Loucy (cell line): ENCODE results near the gene TET2.

Experiments
- H2AFZ ChIP-seq: fragments of 200-600 bp; sonication (generic); 2 replicates; pipeline ENCODE4 v1.6.0; 2016; ENCODE audit warnings: antibody characterized with exemption, mild to moderate bottlenecking, low read length, moderate library complexity
- H3F3A ChIP-seq: fragments of 200-600 bp; 2 replicates; pipeline ENCODE4 v1.6.0; 2016; ENCODE audit warnings: antibody characterized with exemption, low read depth, mild to moderate bottlenecking
- H3K27me3 ChIP-seq: fragments of 200-600 bp; sonication (generic); 2 replicates; pipeline ENCODE4 v1.6.1; 2014; ENCODE audit warnings: low read length, mild to moderate bottlenecking; ENCODE audit not compliant: insufficient read depth, poor library complexity, severe bottlenecking
- H3K36me3 ChIP-seq: fragments of 200-600 bp; sonication (generic); 2 replicates; pipeline ENCODE4 v1.6.1; 2016; ENCODE audit warnings: low read length; ENCODE audit not compliant: insufficient read depth
- H3K4me1 ChIP-seq: fragments of 200-600 bp; sonication (generic); 2 replicates; pipeline ENCODE4 v1.5.1; 2014; ENCODE audit warnings: low read length, mild to moderate bottlenecking; ENCODE audit not compliant: insufficient read depth, poor library complexity, severe bottlenecking
- H3K4me2 ChIP-seq: fragments of 200-600 bp; sonication (generic); 2 replicates; pipeline ENCODE4 v1.6.0; 2014; ENCODE audit warnings: antibody characterized with exemption, low read length, low read depth, mild to moderate bottlenecking; ENCODE audit not compliant: poor library complexity, severe bottlenecking
- H3K4me3 ChIP-seq: fragments of 200-600 bp; sonication (generic); 2 replicates; pipeline ENCODE4 v1.5.1; 2014; ENCODE audit warnings: low read length, mild to moderate bottlenecking, mixed read lengths; ENCODE audit not compliant: poor library complexity, severe bottlenecking
- H3K79me2 ChIP-seq: fragments of 200-600 bp; sonication (generic); 2 replicates; pipeline ENCODE4 v1.6.1; 2014; ENCODE audit warnings: low read length; ENCODE audit not compliant: insufficient read depth
- H3K9ac ChIP-seq: fragments of 200-600 bp; sonication (generic); 2 replicates; pipeline ENCODE4 v1.6.0; 2014; ENCODE audit warnings: mild to moderate bottlenecking, low read depth, low read length, moderate library complexity; ENCODE audit not compliant: poor library complexity, severe bottlenecking
- H3K9me2 ChIP-seq: fragments of 200-600 bp; sonication (generic); replicated peaks from 2 replicates; pipeline ENCODE4 v1.6.1; 2016; ENCODE audit warnings: low read depth, low read length, mixed read lengths
- H3K9me3 ChIP-seq: fragments of 200-600 bp; sonication (generic); 2 replicates; pipeline ENCODE4 v1.6.1; 2014; ENCODE audit warnings: mild to moderate bottlenecking, antibody characterized with exemption, low read length, low read depth; ENCODE audit not compliant: insufficient read depth
- H4K20me1 ChIP-seq: fragments of 200-600 bp; sonication (generic); 2 replicates; pipeline ENCODE4 v1.6.0; 2014; ENCODE audit warnings: antibody characterized with exemption, low read length, mild to moderate bottlenecking; ENCODE audit not compliant: insufficient read depth, poor library complexity, severe bottlenecking
- EZH2phosphoT487 ChIP-seq: fragments of 200-600 bp; IDR thresholded peaks from 2 replicates; pipeline ENCODE4 v1.6.1; 2018; ENCODE audit warnings: antibody characterized with exemption, mild to moderate bottlenecking, moderate library complexity, borderline replicate concordance
- TF ChIP-seq, protein P1 (sequence below): fragments of 200-600 bp; sonication (generic); conservative IDR thresholded peaks from 2 replicates; pipeline ENCODE4 v1.5.1; 2014; ENCODE audit warnings: mild to moderate bottlenecking, antibody characterized with exemption, low read length

TET2 gene

DNA sequence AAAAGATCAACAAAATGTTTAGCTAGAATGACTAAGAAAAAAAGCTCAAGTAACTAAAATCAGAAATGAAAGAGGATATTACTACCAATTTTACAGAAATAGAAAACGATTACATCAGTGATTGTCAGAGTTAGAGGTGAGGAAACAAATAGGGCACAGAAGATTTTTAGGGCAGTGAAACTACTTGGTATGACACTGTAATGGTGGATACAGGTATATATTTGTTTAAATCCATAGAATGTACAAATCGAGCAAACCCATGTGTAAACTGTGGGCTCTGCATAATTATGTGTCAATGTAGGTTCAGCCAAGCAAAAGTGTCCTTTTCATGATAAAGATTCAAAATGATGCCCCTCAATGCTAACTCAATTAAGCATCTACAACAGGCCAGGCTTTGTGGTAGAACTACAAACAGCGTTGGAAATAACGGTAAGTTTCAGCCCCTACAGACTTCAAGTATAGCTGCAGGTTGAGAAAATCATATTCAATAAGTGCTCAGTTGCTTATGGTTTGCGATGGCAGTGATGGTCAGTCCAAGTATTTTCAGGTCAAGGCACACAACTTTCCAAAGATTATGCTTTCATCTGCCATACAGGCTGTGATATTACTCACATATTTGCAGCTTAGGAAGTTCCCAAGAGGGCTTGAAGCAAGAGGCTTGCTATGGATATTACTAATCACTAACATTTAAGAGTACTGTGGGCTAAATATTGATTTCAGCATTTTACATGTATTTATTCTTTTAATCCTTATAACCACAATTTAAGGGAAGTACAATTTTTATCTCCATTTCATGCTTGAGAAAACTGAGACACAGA lies 158.6 kb downstream of the TET2 start:
- no peak overlapping the region for H3K4me2 ChIP-seq
- no peak for TF ChIP-seq EZH2phosphoT487
- TF ChIP-seq, protein P1, sequence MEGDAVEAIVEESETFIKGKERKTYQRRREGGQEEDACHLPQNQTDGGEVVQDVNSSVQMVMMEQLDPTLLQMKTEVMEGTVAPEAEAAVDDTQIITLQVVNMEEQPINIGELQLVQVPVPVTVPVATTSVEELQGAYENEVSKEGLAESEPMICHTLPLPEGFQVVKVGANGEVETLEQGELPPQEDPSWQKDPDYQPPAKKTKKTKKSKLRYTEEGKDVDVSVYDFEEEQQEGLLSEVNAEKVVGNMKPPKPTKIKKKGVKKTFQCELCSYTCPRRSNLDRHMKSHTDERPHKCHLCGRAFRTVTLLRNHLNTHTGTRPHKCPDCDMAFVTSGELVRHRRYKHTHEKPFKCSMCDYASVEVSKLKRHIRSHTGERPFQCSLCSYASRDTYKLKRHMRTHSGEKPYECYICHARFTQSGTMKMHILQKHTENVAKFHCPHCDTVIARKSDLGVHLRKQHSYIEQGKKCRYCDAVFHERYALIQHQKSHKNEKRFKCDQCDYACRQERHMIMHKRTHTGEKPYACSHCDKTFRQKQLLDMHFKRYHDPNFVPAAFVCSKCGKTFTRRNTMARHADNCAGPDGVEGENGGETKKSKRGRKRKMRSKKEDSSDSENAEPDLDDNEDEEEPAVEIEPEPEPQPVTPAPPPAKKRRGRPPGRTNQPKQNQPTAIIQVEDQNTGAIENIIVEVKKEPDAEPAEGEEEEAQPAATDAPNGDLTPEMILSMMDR: no peak

GRCh38 chr4:105306158-105306781 lies 159.6 kb downstream of the TET2 start:
- Histone ChIP-seq H3K9me3 (peaks cover 9% of the 10 kb centered on the region), H3K79me2 (no peaks in the 10 kb centered on the region), H2AFZ (no peak overlapping the region; the same call in 1 of the 2 replicates), H3K4me1 (no peaks in the 10 kb centered on the region), H4K20me1 (no peaks in the 10 kb centered on the region), H3F3A (no peaks in the 10 kb centered on the region), H3K4me3 (no peak overlapping the region), H3K9ac (no peak overlapping the region), H3K27me3 (no peaks in the 10 kb centered on the region), H3K4me2 (no peak overlapping the region), H3K36me3 (no peaks in the 10 kb centered on the region), H3K9me2 (no peaks in the 10 kb centered on the region)
- TF ChIP-seq, protein P1: no peak
- no peak for TF ChIP-seq EZH2phosphoT487

More for the DNA sequence above, 158.6 kb downstream of the TET2 start:
- H3K9me2 ChIP-seq: no peaks in the 10 kb centered on the region
- peaks cover 9% of the 10 kb centered on the region for H3K9me3 ChIP-seq
- H3K4me1 ChIP-seq: no peaks in the 10 kb centered on the region
- no peaks in the 10 kb centered on the region for H3K27me3 ChIP-seq
- no peak overlapping the region for H3K4me3 ChIP-seq
- no peak overlapping the region for H3K9ac ChIP-seq
- H3F3A ChIP-seq: no peaks in the 10 kb centered on the region
- no peaks in the 10 kb centered on the region for H4K20me1 ChIP-seq
- no peaks in the 10 kb centered on the region for H3K79me2 ChIP-seq
- no peak overlapping the region for H2AFZ ChIP-seq
- no peaks in the 10 kb centered on the region for H3K36me3 ChIP-seq

DNA sequence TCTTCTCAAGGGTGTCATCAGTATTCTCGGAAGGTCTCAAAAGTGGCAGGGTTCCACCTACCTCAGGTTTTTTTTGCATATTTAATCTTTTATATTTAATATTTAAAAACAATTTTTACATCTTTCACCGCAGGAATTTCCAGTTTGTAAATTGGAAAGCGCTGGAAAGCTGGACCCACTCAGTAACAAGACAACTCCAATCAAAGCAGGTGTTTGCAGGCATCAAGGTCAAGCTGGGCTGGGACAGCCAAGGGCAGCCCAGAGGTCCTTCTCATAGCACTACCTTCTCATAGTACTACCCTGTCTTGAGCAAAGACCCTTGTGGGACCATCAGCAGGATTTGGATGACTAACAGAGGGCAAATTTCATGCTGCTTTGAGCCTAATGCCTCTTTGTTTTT lies 160.1 kb downstream of the TET2 start:
- Histone ChIP-seq H3K4me2 (no peak overlapping the region), H3K4me3 (no peak overlapping the region), H3K9ac (no peak overlapping the region)

More for the DNA sequence above, 160.1 kb downstream of the TET2 start:
- peaks cover 9% of the 10 kb centered on the region for H3K9me3 ChIP-seq
- H3K27me3 ChIP-seq: no peaks in the 10 kb centered on the region
- H3K79me2 ChIP-seq: no peaks in the 10 kb centered on the region
- no peaks in the 10 kb centered on the region for H3K4me1 ChIP-seq
- TF ChIP-seq EZH2phosphoT487: no peak
- TF ChIP-seq, protein P1: no peak
- H4K20me1 ChIP-seq: no peaks in the 10 kb centered on the region
- H3K9me2 ChIP-seq: no peaks in the 10 kb centered on the region
- no peaks in the 10 kb centered on the region for H3K36me3 ChIP-seq
- no peak overlapping the region for H2AFZ ChIP-seq
- H3F3A ChIP-seq: no peaks in the 10 kb centered on the region
